22Rv1 (cell line): ENCODE measurements around the gene PSMA4.

Experiments used
- CTCF ChIP-seq: fragments of 450-650 bp; IDR thresholded peaks from 2 replicates; pipeline ENCODE4 v1.5.1; 2017; ENCODE audit warnings: mild to moderate bottlenecking
- ZFX ChIP-seq: fragments of 450-650 bp; IDR thresholded peaks from 2 replicates; pipeline ENCODE4 v1.6.1; 2017; ENCODE audit warnings: antibody characterized with exemption, borderline replicate concordance

- TF ChIP-seq CTCF (no peak), ZFX (no peak)
These were observed 27.3 kb downstream of the PSMA4 start for GRCh38 chr15:78567531-78567930.
